ENCODE measurements around the gene GPX5. TPM values are rescaled to one million over a fixed set of nuclear protein-coding genes. Genes with fewer than 3 reads are reported as not detected.

Gene GPX5
- polyA plus RNA-seq, 1 donor from 2014 or later = not detected

DNA sequence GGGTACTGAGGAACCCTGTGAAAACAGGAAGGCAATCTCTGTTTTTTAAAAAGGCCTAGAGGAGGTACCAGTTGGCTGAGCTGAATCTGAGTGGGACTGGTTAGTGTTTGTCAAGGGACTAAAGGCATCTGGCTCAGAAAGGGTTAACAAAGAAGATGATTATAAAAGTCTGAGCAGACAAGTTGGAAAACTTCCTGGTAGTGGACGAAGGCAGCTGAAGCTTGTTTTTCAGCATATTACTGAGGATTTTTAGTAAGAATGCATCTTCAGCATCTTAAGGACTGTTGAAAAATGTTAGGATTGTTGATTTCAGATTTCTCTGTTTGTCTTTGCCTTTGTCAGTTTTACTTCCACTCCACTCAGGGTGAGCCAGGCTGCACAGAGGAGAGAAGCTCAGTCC, 5.1 kb downstream of the GPX5 start:
- TF ChIP-seq EZH2 (IDR thresholded peaks at IDR 0.05; ENCODE audit: borderline replicate concordance, insufficient read depth, low read length, poor library complexity, severe bottlenecking) = no peak
- TF ChIP-seq SMC3 (conservative IDR thresholded peaks at IDR 0.05; ENCODE audit: poor library complexity) = no peak
- TF ChIP-seq POLR2AphosphoS5 (IDR thresholded peaks at IDR 0.05) = no peak
- TF ChIP-seq RAD21 (conservative IDR thresholded peaks at IDR 0.05) = no peak
- TF ChIP-seq, protein P1, sequence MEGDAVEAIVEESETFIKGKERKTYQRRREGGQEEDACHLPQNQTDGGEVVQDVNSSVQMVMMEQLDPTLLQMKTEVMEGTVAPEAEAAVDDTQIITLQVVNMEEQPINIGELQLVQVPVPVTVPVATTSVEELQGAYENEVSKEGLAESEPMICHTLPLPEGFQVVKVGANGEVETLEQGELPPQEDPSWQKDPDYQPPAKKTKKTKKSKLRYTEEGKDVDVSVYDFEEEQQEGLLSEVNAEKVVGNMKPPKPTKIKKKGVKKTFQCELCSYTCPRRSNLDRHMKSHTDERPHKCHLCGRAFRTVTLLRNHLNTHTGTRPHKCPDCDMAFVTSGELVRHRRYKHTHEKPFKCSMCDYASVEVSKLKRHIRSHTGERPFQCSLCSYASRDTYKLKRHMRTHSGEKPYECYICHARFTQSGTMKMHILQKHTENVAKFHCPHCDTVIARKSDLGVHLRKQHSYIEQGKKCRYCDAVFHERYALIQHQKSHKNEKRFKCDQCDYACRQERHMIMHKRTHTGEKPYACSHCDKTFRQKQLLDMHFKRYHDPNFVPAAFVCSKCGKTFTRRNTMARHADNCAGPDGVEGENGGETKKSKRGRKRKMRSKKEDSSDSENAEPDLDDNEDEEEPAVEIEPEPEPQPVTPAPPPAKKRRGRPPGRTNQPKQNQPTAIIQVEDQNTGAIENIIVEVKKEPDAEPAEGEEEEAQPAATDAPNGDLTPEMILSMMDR (IDR thresholded peaks at IDR 0.05; ENCODE audit: poor library complexity, severe bottlenecking) = no peak
- no peak for TF ChIP-seq EP300 (conservative IDR thresholded peaks at IDR 0.05; ENCODE audit: poor library complexity, severe bottlenecking)
- no peak overlapping the region for H3K4me2 ChIP-seq (ENCODE audit: low read length)

GRCh38 chr6:28531479-28532128, 5.9 kb downstream of the GPX5 start:
- no peaks in the 10 kb centered on the region for H3K79me2 ChIP-seq (replicated peaks; ENCODE audit: insufficient read depth, low read length)
- H4K20me1 ChIP-seq (ENCODE audit: insufficient read depth) = no peaks in the 10 kb centered on the region
- no peaks in the 10 kb centered on the region for H3K9me3 ChIP-seq (ENCODE audit: low read length)
- no peak overlapping the region for H3K9ac ChIP-seq (ENCODE audit: low read length)
- H3K4me3 ChIP-seq (ENCODE audit: low read length) = no peak overlapping the region
- H3K36me3 ChIP-seq (ENCODE audit: insufficient read depth, low read length) = no peaks in the 10 kb centered on the region
- no peaks in the 10 kb centered on the region for H3K27me3 ChIP-seq (ENCODE audit: insufficient read depth, low read depth, low read length)
- no peak overlapping the region for H3K27ac ChIP-seq (ENCODE audit: low read length)
- no peak overlapping the region for H2AFZ ChIP-seq (ENCODE audit: low read depth, low read length)
- no peaks in the 10 kb centered on the region for H3F3A ChIP-seq (ENCODE audit: insufficient read depth, low read length, poor library complexity, severe bottlenecking)
- no peaks in the 10 kb centered on the region for H3K9me2 ChIP-seq (ENCODE audit: insufficient read depth, low read length)
- H3K4me2 ChIP-seq (ENCODE audit: low read length) = no peak overlapping the region
- no peak for TF ChIP-seq POLR2AphosphoS5 (IDR thresholded peaks at IDR 0.05)

More for the DNA sequence above, 5.1 kb downstream of the GPX5 start:
- Histone ChIP-seq H3F3A (ENCODE audit: insufficient read depth, low read length, poor library complexity, severe bottlenecking) (no peaks in the 10 kb centered on the region), H3K27me3 (ENCODE audit: insufficient read depth, low read depth, low read length) (no peaks in the 10 kb centered on the region), H3K9ac (ENCODE audit: low read length) (no peak overlapping the region), H3K36me3 (ENCODE audit: insufficient read depth, low read length) (no peaks in the 10 kb centered on the region), H4K20me1 (ENCODE audit: insufficient read depth) (no peaks in the 10 kb centered on the region), H3K79me2 (replicated peaks; ENCODE audit: insufficient read depth, low read length) (no peaks in the 10 kb centered on the region), H3K27ac (ENCODE audit: low read length) (no peak overlapping the region), H3K9me3 (ENCODE audit: low read length) (no peaks in the 10 kb centered on the region), H3K9me2 (ENCODE audit: insufficient read depth, low read length) (no peaks in the 10 kb centered on the region), H2AFZ (ENCODE audit: low read depth, low read length) (no peak overlapping the region), H3K4me3 (ENCODE audit: low read length) (no peak overlapping the region)

DNA sequence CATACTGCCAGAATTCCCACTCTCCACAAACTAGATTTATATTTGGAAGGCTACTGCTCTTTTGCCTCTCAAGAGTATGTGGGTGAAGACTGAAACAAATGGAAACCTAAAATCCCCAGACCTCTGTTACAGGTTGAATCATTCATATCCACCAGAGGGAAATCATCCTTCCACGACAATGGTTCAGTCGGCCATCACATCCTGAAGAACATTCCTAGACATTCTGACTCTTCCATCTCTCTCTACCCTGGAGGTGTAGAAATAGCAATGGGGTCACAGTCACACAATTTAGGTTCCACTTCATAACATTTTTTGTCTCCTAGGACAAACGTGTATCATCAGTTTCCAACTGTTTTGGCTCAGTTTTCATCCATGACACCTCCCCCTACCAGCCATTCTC, 8.6 kb downstream of the GPX5 start:
- H3K4me2 ChIP-seq (ENCODE audit: low read length) = no peak overlapping the region
- no peak overlapping the region for H2AFZ ChIP-seq (ENCODE audit: low read depth, low read length)
- H3K4me3 ChIP-seq (ENCODE audit: low read length) = no peak overlapping the region
- H3K36me3 ChIP-seq (ENCODE audit: insufficient read depth, low read length) = no peaks in the 10 kb centered on the region
- H3F3A ChIP-seq (ENCODE audit: insufficient read depth, low read length, poor library complexity, severe bottlenecking) = no peaks in the 10 kb centered on the region
- H3K27me3 ChIP-seq (ENCODE audit: insufficient read depth, low read depth, low read length) = no peaks in the 10 kb centered on the region
- TF ChIP-seq, protein P1 (IDR thresholded peaks at IDR 0.05; ENCODE audit: poor library complexity, severe bottlenecking) = no peak
- TF ChIP-seq REST (IDR thresholded peaks at IDR 0.05; ENCODE audit: borderline replicate concordance) (no peak), SMC3 (conservative IDR thresholded peaks at IDR 0.05; ENCODE audit: poor library complexity) (no peak), EP300 (conservative IDR thresholded peaks at IDR 0.05; ENCODE audit: poor library complexity, severe bottlenecking) (no peak), RAD21 (conservative IDR thresholded peaks at IDR 0.05) (no peak), MXI1 (conservative IDR thresholded peaks at IDR 0.05; ENCODE audit: poor library complexity, severe bottlenecking) (no peak), EZH2 (IDR thresholded peaks at IDR 0.05; ENCODE audit: borderline replicate concordance, insufficient read depth, low read length, poor library complexity, severe bottlenecking) (no peak), TAF1 (IDR thresholded peaks at IDR 0.05; ENCODE audit: low read depth) (no peak), POLR2AphosphoS5 (IDR thresholded peaks at IDR 0.05) (no peak)
- H3K9ac ChIP-seq (ENCODE audit: low read length) = no peak overlapping the region
- H4K20me1 ChIP-seq (ENCODE audit: insufficient read depth) = no peaks in the 10 kb centered on the region
- H3K9me2 ChIP-seq (ENCODE audit: insufficient read depth, low read length) = no peaks in the 10 kb centered on the region
- no peak overlapping the region for H3K27ac ChIP-seq (ENCODE audit: low read length)
- H3K9me3 ChIP-seq (ENCODE audit: low read length) = no peaks in the 10 kb centered on the region
- no peaks in the 10 kb centered on the region for H3K79me2 ChIP-seq (replicated peaks; ENCODE audit: insufficient read depth, low read length)

Data from neural cell (in vitro differentiated cells).